Stimulated activated CD4-positive, alpha-beta T cell treated with anti-CD3 and anti-CD28 coated beads, Interleukin-4, amount 100 ng/mL, for 48 hours (primary cell): ENCODE data around the gene DCC.
"Not testable (repeated sequence)": the region's sequence is repeated elsewhere in the genome, so short reads cannot be mapped to it uniquely, and the experiment has no call there.

Experiments
- DNase-seq, 2 donors: peaks; one replicate each; pipeline ENCODE4 v3.0.0-alpha.2; 2020; ENCODE audit warnings: low read depth in 2 of 2

Gene DCC

GRCh38 chr18:53496028-53496427 is 1156.0 kb downstream of the DCC start:
- no peak for DNase-seq

DNA sequence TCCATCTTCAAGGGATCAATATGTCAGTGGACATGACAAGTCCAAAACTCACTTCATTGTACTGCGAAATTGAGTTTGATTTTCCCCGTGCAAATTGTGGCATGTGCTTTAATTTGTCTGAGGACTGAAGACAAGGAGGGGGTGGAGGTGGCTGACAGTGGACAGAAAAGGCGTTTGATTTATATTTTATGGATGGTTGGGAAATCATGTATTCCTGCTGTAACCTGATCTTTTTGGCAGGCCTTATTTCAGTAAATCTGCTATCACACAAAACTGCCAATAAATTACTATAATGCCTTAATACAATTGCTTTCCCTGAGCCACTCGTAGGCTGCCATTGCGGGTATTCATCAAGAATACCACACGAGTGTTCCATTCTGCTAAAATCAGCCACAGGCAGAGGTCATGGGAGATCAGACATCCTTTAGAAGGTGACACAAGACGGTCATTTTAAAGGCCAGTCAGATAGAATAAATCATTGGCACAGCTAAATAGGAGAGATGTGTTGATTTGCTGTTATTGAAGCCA is 1164.0 kb downstream of the DCC start:
- DNase-seq = no peak

DNA sequence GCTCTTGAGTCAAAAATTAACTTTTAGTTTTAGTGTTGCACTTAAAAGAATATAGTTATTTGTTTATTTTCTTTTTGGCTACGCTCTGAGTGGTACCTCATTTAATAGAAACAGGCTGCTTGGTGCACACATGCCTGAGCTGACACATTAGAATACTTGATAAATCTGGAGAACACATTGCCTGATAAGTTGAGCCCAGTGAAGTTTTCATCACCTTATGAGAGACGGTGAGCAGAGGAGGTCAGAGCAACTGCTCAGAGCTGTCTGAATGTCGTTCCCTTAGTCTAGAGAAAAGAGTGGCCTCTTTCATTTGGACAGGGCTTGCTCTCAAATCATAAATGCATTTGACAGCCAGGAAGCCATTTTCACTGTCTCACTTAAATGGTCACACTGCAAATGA is 1168.5 kb downstream of the DCC start:
- DNase-seq = no peak

DNA sequence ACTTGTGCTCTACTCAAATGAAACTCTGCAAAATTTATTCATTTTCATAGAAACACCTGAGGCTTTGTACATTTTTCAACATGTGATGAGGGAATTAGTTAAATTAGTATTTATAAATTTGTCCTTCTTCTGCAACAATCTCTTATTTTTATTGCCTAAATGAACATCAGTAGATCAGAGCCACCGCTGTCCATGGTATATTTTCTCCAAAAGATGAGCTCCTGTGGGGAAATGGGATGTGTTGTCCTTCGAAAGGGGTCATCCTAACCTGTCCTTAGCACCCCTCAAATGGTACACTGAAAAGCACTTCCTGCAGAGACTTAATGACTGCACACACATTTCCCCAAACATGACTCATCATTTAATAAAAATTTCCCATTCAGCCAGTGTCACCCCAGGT is 1169.9 kb downstream of the DCC start:
- no peak for DNase-seq

- DNase-seq = not testable (repeated sequence)
Observed at GRCh38 chr18:53511725-53512124, 1171.7 kb downstream of the DCC start.

- DNase-seq = no peak
Observed at GRCh38 chr18:53521068-53521467, 1181.1 kb downstream of the DCC start.

DNA sequence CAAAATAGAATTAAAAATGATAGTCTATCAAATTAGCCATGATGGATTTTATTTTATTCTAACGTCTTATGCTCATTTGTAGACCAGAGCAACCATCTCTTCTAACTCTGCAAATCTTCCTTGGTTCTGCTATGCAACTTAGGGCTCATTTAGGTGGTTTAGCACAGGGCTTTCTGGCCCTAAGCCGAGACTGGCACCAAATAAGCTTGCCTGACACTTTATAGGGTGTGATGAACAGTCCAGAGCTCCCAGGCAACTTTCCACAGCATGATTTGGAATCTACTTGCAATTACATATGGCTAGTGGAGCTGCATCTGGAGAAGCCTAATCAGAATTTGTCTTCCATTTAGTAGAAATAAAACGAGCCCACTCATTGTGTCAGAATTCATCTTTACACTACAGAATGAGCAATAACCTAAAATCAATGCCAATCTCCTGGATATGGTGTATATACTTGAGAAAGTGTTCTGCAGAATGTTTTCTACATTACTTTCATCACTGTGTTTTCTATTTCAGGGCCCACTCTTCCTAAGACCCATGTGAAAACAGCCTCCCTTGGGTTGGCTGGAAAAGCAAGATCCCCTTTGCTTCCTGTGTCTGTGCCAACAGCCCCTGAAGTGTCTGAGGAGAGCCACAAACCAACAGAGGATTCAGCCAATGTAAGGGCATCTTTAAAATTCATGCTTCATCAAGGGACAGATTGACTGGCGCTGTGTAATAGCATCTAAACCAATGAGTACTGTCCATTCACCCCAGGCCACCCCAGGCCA is 1186.3 kb downstream of the DCC start:
- DNase-seq = no peak

DNA sequence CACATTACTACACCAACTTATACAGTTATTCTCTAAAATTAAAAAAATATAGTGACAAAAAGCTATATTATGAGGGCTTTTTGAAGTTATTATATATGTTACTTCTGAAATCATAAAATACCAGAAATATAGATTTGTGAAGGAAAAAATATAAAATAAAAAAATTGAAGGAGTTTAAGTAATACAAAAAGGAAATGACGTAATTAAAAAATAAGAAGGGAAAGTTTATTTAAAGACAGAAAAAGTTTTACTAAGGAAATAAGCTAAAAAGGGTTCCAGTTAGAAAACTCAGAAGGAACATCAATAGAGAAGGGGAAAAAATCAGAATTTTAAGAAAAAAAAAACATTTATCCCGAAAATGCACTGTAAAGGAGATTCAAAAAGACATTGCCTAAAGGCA is 1187.4 kb downstream of the DCC start:
- DNase-seq = no peak

- DNase-seq = no peak
Observed at GRCh38 chr18:53531187-53531586, 1191.2 kb downstream of the DCC start.

DNA sequence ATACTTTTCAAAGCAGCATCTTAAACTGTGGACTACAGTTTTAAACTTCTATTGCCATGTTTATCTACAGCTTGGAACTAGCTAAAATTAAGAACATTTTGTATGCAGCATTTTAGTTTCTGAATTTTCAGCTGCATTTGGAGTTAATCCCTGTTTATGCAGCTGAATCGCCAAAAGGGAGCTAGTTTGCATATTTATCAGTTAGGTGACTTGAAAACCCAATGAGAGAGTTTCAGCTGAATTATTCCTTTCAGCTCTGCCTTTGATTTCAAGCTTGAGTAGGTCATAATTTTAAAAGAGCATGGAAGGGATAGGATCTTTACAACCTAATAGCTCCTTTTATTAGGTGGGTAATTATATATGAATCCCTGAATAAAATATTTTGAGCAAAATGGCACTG is 1191.9 kb downstream of the DCC start:
- DNase-seq = no peak

- DNase-seq = no peak
Observed at GRCh38 chr18:53534203-53534602, 1194.2 kb downstream of the DCC start.

- DNase-seq = no peak
Observed at GRCh38 chr18:53534695-53535094, 1194.7 kb downstream of the DCC start.

GRCh38 chr18:53536908-53537307 is 1196.9 kb downstream of the DCC start:
- DNase-seq = no peak

DNA sequence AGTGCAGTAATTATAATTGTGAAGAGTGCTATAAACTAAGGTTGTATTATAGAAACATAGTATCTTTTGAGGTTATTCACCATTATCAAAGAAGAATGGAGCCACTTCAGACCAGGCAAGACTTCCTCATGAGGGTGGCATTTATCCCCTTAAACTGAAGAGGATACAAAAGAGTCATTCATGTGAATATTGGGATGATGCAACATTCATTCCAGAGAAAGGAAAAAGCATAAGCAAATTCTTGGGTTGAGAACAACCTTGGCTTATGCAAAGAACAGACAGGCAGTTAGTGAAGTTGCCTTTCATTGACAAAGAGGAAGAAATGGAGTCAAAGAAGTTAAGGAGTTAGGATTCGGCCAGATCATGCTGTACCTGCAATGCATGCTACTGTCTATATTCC is 1201.9 kb downstream of the DCC start:
- no peak for DNase-seq

DNA sequence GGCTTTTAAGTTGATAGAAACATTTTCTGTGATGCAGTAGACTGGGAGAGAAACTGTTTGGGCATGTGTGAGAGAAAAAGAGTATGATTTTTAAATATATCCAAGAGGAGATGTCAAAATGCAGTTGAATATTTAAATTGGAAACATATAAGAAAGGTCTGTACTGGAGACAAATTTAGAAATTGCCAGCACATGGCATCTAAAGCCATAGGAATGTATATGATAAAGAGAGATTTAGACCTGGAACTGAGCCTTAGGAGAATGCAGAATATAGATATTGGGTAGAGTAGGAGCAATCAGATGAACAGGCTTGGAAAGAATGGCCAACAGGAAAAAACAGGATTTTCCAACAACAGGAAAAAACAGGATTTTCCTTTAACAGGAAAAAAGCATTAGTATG is 1203.7 kb downstream of the DCC start:
- no peak for DNase-seq

DNA sequence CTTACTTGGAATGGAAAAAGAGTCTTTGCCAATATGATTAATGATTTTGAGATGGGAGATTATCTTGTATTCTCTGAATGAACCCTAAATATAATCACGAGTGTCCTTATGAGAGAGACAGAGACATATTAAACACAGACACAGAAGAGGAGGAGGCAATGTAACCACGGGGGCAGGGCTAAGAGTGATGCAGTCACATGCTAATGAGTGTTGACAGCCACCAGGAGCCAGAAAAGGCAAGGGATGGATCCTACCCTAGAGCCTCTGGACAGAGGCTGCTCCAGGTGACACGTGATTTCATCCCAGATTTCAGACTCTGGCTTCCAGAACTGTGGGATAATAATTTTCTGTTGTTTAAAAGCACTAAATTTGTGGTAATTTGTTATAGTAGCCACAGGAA is 1204.9 kb downstream of the DCC start:
- DNase-seq = no peak

- no peak for DNase-seq
Observed at GRCh38 chr18:53551868-53552426, 1212.0 kb downstream of the DCC start.

GRCh38 chr18:53553030-53553429 is 1213.0 kb downstream of the DCC start:
- no peak for DNase-seq

DNA sequence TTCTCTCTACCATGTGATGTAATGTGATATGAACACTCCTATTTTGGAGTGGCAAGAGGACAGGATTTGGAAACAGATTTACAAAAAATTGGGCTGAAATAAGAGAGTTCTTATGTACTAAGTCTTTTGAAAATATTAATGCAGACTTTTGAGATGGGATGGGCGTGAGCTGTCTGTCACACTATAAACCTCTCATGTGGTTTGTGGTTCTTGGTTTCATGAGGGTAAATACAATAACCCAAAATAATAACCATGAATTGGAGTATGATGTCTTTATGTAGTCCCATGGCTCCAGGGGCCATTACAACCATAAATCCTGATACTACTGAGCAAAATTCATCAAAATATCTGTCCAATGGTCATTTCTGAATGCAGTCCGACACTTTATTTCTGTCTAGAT is 1216.5 kb downstream of the DCC start:
- DNase-seq = no peak

- no peak for DNase-seq
Observed at GRCh38 chr18:53560546-53560945, 1220.5 kb downstream of the DCC start.

GRCh38 chr18:53566626-53567025 is 1226.6 kb downstream of the DCC start:
- DNase-seq = no peak

GRCh38 chr18:53567929-53568574 is 1228.1 kb downstream of the DCC start:
- no peak for DNase-seq
